Keratinocyte (primary cell): ENCODE data around the gene KRT34.

Experiments
- EZH2 ChIP-seq: IDR thresholded peaks from one replicate; pipeline ENCODE4 v1.6.1; 2012; ENCODE audit warnings: inconsistent platforms, mild to moderate bottlenecking, low read length, moderate library complexity
- TF ChIP-seq, protein P1 (sequence below), 3 experiments: IDR thresholded peaks in 1 of 3; conservative IDR thresholded peaks in 1 of 3; optimal IDR thresholded peaks in 1 of 3; 2 replicates in 2 of 3; 3 replicates in 1 of 3; pipeline versions ENCODE3 to v1.5.1; 2011; ENCODE audit warnings: low read length in 3 of 3, mild to moderate bottlenecking in 3 of 3, moderate library complexity in 2 of 3, control low read depth in 1 of 3, inconsistent platforms in 1 of 3; ENCODE audit not compliant: insufficient read depth in 2 of 3; ENCODE audit errors: extremely low read depth in 1 of 3

DNA sequence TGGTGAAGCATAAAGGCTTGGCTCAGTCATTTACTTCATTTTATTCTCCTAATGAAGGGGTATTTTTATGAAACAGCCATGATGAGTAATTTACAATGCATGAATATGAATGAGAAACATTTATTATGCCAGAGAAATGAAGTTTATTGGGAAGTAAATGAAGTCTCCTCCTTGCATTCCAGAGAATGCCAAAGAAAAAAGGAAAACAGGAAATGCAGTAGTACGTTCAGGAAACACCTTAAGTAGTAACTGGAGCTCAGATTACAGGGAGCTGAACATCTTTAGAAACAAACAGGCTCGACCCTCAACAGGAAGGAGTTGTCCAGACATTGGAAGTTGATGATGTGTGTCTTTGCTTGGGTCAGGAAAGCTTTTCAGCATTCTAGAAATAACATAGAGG, 4.6 kb downstream of the KRT34 start:
- TF ChIP-seq, protein P1, sequence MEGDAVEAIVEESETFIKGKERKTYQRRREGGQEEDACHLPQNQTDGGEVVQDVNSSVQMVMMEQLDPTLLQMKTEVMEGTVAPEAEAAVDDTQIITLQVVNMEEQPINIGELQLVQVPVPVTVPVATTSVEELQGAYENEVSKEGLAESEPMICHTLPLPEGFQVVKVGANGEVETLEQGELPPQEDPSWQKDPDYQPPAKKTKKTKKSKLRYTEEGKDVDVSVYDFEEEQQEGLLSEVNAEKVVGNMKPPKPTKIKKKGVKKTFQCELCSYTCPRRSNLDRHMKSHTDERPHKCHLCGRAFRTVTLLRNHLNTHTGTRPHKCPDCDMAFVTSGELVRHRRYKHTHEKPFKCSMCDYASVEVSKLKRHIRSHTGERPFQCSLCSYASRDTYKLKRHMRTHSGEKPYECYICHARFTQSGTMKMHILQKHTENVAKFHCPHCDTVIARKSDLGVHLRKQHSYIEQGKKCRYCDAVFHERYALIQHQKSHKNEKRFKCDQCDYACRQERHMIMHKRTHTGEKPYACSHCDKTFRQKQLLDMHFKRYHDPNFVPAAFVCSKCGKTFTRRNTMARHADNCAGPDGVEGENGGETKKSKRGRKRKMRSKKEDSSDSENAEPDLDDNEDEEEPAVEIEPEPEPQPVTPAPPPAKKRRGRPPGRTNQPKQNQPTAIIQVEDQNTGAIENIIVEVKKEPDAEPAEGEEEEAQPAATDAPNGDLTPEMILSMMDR (optimal IDR thresholded peaks at IDR 0.05 in 1 of 3, IDR thresholded peaks at IDR 0.05 in 1 of 3, conservative IDR thresholded peaks at IDR 0.05 in 1 of 3; ENCODE audit: extremely low read depth in 1 of 3, insufficient read depth in 2 of 3, low read length in 3 of 3) = no peak
- TF ChIP-seq EZH2 = no peak
